GM19023 (cell line): Measurements from ENCODE around the gene NEB.
"Not testable (repeated sequence)": the region's sequence is repeated elsewhere in the genome, so short reads cannot be mapped to it uniquely, and the experiment has no call there.

Experiments
- ATAC-seq: cut with Tn5 transposase; IDR thresholded peaks from one replicate; pipeline ENCODE4 v1.9.1; 2021; ENCODE audit warnings: mild to moderate bottlenecking, moderate library complexity; ENCODE audit not compliant: unreplicated experiment

The NEB gene

DNA sequence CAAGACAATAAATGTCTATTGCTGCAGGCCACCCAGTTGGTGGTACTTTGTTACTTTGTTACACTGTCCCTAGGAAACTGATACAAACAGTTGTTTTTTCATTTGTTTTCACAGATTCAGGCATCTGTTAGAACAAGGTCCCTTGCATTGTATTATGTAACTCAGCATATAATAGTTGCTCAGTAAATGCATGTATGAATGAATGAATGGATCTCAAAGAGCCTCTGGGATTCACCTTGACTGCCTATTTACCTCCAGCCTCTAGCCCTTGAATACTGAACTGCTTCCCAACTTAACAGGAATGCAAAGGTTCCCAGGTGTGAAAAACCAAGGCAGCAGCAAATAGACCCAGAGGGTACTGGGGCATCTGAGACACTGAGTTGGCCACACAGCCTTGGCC, 27.4 kb upstream of the NEB start:
- ATAC-seq, result no peak

DNA sequence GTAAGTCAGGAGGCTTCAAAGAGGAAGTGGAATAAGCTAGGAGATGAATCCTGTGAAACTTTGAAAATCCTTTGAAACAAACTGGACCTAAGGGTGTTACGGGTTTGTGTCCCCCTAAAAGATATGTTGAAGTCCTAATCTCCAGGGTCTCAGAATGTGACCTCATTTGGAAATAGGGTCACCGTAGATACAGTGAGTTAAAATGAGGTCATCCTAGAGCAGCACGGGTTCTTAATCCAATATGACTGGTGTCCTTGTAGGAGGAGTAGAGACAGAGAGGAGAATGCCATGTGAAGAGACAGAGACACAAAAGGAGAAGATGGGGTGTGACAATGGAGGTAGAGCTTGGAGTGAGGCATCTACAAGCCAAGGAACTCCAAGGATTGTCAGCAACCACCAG, 26.9 kb upstream of the NEB start:
- no peak for ATAC-seq

DNA sequence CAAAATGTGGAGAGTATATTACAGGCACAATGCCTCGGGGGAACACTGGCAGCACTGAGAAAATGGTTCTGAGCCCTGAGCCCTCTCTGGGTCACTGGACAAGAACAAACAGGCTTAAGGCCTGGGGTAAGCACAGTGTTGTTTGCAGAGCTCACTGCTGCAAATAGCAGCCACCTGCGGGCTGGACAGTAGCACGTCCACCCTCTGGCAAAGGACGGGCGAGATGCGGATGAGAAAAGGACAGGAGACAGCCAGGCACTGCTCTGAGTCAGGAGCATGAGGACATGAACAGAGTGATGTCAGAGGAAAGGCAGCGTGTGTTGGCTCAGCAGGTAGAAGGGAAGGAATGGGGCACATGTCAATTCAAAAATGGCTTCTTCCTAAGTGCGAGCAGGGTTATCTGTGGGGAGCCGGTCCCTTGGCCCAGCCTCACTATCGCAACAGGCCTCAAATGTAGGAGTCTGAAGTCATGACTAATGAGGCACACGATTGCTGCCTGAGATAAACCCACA, 25.9 kb upstream of the NEB start:
- ATAC-seq, result no peak

DNA sequence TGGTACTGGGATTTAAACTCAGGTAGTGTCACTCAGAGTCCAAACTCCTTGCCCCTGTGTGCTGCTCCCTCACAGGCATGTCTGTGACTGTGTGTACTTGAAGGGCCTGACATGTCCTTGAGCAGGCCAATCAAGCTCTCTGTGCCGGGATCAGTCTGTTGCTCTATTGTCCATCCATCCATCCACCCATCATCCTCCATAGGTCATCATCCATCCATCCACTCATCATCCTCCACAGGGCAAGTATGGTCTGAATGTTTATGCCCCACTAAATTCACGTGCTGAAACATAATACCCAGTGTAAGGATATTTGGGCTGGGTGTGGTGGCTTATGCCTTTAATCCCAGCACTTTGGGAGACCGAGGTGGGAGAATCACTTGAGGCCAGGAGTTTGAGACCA, 24.5 kb upstream of the NEB start:
- no peak for ATAC-seq

DNA sequence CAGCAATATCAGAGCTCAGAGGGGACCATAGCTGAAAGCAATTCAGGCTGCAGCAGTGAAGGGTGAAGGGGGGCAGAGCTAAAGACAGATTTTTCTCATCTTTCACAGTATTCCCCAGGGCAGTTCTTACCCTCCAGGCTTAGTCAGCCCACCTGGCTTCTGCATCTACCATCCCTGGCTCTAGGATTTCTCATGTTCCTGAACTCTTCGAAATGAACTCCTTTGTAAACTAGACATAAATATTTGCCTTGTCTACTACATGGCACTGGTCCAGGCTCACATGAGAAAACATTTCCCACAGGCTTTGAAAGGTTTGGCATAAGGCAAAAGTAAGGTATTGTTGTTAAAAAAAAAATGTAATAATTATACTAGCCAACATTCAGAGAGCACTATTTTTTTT, 23.6 kb upstream of the NEB start:
- ATAC-seq, result no peak

DNA sequence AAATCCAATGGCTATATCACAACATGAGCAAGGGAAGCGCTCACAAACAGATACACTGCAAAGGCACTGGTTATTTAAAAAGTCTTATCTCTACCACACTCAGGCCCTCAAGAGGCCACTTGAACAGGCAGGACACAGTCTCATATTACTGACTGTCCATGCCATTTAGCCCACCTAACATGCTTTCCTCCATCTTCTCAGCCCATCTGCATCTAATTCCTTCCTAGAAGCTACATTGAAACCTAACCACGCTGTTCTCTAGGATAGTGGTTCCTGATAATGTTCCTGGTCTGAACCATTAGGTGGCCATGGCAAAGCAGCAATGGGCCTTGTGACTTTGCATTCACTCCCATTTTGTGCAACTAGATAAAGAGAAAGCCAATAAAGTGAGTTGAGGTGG, 22.5 kb upstream of the NEB start:
- ATAC-seq, result no peak

DNA sequence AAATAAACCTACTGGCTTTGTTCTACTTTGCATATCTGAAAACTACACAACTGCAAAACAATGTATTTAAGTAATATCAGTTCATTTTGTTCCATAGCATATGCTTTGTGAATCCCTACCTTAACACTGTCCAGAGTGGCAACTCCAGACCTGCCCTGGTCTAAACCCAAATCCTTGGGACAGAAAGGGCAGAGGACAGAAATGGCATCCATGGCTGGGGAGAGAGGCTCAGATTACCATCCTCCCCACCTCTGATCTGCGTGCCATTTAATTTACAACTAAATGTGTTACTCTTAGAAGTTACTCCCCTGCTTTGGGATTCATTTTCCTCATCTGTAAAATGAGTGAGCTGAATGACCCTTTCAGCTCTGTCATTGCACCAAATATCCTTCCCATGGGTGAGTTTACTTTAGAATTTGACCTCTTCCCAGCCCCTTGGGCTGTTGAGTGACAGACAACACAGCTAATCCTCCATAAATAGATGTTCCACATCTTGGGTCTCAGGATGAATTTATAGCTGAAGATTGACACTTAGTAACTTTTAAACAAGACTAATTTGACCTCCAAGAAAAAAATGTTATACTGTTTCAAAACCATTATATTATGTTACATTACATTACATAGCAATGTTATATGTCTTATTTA, 20.1 kb upstream of the NEB start:
- no peak for ATAC-seq

DNA sequence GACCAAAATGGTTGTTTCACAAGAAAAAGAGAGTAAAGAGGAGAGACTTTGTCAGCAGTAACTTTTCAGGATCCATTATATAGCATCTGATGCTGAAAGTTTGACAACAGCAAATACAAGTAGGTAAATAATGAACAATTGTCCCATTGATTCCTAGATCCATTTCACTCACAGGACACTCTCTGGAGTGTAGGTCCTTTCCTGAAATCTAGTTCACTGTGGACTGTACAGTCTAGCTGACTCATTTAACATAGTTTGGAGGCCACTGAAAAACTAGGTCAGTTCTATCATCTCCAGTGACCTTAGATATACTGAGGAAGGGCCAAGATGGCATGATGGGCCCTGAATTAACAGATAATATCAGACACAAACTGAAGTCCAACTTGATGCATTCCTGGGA, 19.3 kb upstream of the NEB start:
- ATAC-seq, result no peak

DNA sequence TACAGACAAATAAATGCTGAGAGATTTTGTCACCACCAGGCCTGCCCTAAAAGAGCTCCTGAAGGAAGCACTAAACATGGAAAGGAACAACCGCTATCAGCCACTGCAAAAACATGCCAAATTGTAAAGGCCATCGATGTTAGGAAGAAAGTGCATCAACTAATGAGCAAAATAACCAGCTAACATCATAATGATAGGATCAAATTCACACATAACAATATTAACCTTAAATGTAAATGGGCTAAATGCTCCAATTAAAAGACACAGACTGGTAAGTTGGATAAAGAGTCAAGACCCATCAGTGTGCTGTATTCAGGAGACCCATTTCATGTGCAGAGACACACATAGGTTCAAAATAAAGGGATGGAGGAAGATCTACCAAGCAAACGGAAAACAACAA, 11.0 kb upstream of the NEB start:
- ATAC-seq, result not testable (repeated sequence)

DNA sequence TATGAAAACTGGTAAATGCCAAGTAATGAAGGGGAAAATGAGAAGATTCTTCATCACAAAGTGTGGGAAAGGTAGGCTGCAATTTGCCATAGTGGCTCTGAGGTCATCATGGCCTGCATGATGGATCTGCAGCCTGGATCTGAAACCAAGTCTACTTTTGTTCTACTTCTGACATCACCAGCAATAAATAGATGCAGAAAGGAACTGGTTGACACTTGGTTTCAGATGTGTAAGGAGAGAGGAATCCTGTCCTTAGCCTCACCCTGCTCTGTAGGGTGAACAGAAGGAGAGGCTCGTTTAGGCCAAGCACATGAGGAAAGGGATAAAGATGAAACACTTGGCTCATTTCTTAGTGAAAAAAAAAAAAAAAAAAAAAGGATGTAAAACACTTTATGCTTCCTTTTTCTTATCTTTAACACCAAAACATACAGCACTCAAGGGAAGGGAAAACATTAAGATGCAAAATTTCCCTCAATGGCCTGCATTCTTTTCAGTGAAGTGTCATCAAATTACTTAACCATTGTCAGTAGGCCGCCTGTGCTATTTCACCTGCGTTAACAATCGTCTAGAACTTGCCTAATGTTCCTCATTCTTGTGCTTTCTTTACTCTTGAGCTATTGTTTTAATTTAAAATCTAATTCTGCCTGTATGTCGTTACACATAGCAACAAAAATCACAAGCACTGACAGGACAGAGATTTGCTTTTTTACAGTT, 3.9 kb downstream of the NEB start:
- ATAC-seq, result no peak

DNA sequence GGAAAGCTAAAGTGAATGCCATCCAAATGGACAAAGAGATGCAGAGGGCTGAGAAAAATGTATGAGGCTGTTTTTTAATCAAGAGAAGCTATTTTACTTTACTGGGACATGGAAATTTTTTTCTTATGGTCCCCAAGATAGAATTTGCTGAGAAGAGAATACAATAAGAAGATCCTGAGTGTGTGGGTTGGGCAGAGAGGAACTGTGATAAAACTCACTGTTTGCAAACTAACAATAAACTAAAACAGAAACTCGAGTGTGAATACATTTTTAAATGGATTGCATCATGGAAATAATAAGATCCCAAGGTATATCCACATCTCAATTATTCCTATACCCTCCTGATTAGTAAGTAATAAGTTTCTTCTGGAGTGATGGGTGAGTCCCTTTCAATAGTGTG, 4.4 kb downstream of the NEB start:
- ATAC-seq, result no peak

DNA sequence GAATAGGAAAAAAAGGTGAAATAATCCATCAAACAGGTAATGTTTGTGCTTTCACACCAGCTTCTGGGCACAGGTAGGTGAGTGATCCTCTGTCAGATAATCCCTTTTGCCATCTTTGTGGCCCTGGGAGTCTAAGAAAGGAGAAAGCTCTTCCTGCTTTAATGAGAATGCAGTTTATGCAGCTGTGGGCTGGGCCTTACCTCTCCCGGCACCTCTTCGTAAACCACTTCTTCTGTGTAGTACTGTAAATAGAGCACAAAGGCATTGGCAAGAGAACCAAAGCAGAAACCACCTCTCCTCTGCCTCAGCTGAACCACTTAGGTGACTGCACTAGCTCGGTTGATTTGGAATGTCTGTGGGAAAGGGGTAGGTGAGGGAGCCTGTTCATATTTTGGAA, 4.9 kb downstream of the NEB start:
- ATAC-seq, result no peak

DNA sequence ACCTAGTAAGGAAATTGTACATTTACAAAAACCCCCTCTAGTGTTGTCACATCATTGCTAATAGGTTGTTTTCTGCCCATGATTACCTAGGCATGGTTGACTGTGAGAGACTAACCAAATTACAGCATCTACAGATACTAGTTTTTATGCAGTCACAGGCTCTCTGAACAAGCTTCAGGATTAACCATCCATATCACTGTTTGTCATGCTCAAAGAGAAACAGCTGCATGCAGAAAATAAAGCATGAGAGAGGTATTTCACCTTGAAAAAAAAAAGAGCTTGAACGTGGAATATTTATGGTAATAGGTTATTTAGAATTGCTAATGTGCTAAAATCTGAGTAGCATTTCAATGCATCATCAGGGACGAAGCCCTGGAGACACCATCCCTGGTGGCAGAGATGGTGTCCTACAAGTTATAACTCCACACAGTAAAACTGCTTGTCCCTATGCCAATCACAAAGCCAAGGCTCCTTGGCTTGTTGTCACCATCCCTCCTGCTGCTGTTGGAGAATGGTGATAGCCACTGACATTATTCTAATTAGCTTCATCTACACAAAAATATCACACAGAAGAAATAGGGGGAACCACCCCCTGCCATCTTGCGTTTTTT, 5.4 kb downstream of the NEB start:
- no peak for ATAC-seq

DNA sequence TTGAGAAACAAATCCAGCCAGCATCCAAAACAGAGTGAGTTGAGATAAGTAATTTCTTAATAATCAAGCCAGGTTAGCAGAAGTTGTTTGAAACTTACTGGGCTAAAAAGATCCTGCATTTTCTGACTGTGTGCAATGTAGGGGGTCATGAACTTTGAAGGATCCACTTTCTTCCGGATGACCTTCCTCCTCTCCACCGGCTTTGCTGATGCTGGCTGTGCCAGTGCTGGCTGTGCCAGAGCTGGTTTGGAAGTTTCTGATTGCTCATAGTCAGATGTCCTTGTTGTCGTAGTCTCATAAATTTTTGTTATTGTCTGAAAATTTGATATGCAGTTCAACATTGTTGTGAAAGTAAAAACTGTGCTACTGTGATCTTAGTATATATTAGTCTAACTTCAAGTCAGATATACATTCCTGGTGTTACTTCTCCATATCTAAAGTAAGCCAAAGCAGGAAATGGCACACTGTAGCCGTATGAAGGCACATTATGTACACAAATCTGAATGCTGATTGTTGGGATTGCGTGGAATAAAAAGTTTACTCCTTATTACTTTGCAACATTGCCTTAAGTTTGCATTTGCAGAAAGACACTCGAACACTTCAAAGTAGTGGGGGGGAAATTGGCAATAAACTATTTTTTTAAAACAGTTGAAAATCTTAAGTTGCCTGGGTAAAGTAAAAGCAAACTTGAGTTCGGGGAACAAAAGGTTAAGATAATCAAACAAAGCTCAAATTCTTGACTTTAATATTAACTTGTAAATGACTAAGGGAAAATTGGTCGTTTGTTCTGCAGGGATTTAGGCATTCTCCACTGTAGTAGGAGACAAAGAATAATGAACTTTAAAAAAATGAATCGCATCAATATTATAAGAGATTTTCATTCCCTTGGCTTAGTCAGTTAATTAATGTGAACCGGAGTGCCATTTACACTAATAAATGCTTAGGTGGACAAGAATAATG, 6.4 kb downstream of the NEB start:
- ATAC-seq, result no peak

DNA sequence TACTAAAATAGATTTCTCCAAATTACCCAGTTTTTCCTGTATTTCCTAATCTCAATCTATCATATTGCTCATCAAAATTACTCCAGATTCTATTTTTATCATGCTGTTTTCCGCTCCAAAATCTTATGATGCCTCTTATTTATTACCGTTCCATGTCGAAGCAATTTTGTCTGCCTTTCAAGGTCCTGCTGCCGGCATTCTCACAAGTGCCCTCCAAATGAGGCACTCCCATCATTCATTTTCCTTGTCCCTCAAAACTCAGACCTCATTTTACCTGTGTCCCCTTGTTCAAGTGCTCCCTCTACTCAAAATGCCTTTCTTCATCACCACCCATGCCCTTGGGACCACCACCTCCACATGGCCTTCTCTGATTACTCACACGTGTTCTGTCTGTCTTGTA, 13.1 kb downstream of the NEB start:
- no peak for ATAC-seq

DNA sequence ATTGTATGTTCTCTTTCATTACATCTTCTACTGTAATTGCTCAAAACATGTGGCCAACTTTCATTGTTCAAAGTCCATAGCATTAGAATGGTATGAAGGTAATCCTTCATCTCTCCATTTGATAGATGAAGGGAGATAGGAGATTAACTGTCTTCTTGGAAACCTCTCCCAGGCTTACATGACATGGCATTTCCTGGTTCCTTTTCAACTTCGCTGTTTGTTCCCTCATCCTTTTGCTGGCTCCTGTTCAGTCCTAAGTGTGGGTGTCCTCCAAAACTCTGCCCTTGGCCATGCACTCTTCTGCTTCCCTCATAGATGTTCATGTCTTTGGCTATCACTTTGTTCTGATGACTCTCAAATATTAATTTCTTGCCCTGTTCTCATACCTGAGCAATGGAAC, 13.8 kb downstream of the NEB start:
- ATAC-seq, result no peak

DNA sequence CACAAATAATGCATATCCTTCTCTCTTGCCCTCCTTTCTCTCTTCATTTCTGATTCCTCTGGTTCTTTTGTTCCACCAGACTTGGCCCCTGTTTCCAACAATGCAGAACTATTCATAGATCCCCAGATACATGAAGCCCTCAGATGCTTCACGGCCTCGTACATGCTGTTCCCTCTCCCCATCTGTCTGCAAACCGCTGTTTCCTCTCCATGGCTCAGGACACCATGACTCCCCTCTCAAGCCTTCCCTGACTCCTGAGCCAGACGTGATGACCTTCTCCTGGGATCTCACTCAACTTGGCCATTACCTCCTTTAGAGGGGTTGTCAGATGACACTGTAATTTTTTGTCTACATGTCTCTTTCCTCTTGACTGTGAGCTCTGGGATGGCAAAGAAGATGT, 15.5 kb downstream of the NEB start:
- no peak for ATAC-seq

DNA sequence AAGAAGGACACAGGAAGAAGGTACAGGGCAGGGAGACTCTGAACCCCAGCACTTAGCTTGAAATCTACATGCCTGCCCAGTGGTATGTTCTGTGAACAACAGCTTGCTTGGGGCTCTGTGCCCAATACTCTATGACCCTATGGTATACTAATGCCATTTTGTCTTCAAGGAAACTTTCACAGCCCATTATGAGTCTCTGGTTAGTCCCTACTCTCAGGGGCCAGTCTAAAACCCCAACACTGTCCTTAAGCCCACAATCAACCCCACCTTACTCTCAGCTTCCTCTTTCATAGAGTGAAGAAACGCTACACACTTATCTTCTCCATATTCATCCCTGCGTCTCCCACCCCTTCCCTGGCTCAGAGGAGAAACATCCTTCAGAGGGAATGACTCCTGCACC, 16.0 kb downstream of the NEB start:
- ATAC-seq, result no peak

DNA sequence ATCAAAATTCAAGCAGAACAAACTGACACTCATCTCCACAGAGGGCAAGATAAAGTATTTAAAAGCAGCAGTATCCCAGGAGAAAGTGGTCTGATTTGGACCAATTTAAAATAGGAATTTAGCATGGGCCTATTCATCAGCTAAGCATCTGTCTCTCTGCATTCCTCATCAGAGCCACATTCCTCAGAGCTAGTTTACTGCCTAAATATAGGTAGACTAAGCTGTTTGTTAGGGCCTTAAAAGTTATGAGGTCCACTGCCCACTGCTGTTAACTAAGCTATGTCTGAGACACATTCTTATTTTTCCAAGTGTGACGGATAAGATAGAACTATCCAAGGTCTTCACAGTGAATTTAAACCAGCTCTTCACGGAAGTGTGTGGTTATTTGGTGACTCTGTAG, 17.6 kb downstream of the NEB start:
- ATAC-seq, result no peak

DNA sequence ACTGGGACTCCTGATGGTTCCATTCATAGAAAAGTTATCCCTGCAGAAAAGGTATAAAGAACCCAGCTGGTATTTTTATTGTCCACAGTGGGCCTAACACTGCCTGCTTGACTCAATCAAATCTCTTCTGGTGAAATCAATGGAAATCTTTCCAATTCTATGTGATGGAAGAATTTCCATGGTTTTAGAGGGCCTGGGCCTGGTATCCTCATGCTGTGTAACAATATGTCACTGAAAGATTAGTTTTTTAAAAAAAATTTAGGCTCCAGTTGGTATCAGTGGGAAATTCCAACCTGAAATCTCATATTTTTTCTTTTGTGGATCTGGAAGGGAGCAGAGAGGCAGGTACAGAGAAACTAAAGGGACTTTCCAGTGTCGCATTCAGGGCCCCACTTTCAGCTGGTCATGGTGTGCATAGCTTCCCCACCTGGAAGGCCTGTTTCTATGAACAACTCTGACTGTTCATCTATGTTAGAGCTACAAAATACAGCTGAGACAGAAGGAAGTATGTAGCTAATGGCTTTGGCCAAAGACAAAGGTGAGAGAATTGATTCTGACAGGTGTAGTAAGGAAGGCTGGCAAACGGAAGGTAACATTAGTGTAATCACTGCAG, 20.9 kb downstream of the NEB start:
- peak; percentile 57 for ATAC-seq

DNA sequence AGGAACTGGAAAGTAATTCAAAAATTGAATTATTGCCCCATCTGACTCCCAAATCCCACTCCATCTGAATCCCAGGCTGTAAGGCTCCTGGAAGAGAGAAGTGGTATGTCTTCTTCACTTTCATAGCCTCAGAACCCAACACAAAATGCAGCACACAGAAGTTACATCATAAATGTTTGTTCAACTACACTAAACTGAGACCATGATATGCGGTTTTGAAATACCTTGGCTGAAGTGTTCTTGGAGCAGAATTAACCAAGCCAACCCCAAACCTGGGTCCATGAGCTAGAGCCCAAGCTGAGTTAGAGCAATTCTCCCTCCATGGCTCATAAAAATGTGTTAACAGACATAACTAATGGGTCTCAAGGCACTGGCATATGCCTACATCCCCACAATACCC, 23.3 kb downstream of the NEB start:
- ATAC-seq, result no peak
